Astrocyte of the spinal cord (primary cell): ENCODE data around the gene CLASP1.

Experiments used
- DNase-seq: peaks from one replicate; pipeline ENCODE4 v3.0.0; 2011; ENCODE audit warnings: low read depth, low spot score
- H3K4me3 ChIP-seq: 2 replicates; pipeline ENCODE4 v1.5.1; 2011; ENCODE audit warnings: low read depth, mild to moderate bottlenecking, low read length, moderate library complexity
- in situ Hi-C: cut with HindIII; loops from 2 replicates; pipeline ENCODE4 v1.10.0; 2017; ENCODE audit warnings: low sequenced_read_pairs
- TF ChIP-seq, protein P1 (sequence below): IDR thresholded peaks from 2 replicates; pipeline ENCODE4 v1.5.1; 2012; ENCODE audit warnings: low read depth, mild to moderate bottlenecking, low read length, inconsistent platforms

The CLASP1 gene

DNA sequence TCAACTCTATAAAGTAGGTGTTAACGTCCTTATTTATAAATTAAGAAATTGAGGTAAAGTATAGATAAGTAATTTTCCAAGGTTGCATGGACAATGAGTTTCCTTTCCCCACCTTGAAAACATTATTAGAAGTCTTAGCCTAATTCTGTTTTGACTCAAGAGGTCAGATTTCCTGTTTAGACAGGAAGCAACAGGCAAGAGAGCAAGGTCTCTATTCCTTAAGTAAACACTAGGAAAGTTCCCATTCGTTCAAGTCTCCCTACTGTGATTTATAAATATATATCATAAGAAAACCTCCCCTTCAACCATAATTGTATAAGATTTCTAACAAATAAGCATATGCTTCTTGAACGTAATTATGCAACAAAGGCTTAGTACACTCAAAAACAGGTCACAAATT is 40.3 kb downstream of the CLASP1 start:
- TF ChIP-seq, protein P1, sequence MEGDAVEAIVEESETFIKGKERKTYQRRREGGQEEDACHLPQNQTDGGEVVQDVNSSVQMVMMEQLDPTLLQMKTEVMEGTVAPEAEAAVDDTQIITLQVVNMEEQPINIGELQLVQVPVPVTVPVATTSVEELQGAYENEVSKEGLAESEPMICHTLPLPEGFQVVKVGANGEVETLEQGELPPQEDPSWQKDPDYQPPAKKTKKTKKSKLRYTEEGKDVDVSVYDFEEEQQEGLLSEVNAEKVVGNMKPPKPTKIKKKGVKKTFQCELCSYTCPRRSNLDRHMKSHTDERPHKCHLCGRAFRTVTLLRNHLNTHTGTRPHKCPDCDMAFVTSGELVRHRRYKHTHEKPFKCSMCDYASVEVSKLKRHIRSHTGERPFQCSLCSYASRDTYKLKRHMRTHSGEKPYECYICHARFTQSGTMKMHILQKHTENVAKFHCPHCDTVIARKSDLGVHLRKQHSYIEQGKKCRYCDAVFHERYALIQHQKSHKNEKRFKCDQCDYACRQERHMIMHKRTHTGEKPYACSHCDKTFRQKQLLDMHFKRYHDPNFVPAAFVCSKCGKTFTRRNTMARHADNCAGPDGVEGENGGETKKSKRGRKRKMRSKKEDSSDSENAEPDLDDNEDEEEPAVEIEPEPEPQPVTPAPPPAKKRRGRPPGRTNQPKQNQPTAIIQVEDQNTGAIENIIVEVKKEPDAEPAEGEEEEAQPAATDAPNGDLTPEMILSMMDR: no peak
- DNase-seq: no peak
- H3K4me3 ChIP-seq: no peak overlapping the region
- in situ Hi-C loops: no loop called here

DNA sequence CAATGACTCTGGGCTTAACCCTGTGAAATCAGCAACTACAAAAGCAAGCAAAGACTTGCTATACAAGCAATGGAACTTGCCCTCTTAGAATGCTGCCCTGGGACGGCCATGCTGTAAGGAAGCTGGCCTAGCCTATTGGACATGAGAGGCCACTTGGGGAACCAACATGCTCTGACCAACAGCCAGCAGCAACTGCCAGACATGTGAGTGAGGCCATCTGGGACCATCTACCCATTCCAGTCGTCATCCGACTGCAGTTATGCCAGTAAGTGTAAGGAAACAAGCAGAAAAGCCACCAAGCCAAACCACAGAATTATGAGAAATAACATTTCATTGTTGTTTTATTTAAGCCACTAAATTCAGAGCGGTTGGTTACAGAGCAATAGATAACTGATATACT is 40.9 kb downstream of the CLASP1 start:
- peak; percentile 18 for DNase-seq
- in situ Hi-C loops: no loop called here
- TF ChIP-seq, protein P1: no peak
- no peak overlapping the region for H3K4me3 ChIP-seq

DNA sequence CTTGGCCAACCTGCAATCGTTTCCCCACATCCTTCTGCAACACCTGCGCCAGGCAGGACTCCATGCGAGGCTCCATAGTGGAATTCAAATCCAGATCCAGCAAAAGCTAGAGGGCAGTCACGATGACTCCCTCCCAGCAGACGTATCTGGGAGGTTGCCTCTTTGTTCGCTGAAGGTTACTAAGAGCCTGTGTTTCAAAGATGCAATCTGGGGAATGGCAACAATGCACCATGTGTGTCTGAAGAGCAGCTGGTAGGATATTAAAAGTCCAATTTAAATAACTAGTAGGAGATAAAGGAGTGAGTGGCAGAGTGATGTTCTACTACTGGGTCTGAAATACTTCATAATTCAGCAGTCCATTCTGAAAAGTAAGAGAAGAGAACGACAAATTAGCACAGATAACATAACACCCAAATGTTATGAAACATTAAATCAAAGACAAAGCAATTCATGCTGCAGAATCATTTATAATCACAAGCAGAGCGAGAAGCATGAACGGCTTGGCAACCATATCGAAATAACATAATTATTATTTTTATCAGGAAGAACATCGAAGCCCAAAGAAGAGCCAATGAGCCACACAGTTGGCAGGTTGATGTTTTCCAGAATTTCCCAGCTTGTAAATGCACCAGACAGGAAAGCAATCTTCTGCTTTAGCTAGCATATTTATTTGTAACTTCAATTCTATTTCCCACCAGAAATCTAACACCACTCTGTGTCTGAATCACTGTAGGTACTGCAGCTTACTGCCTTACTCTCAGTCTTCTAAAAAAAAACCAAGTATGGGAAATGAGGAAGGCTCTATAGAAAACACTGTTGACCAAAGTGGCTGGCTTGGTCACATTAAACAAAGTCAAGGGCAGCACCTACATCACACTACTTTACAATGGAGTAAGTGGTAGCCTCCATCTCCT is 43.2 kb downstream of the CLASP1 start:
- in situ Hi-C loops: no loop called here
- H3K4me3 ChIP-seq: no peak overlapping the region
- DNase-seq: no peak
- TF ChIP-seq, protein P1: no peak

DNA sequence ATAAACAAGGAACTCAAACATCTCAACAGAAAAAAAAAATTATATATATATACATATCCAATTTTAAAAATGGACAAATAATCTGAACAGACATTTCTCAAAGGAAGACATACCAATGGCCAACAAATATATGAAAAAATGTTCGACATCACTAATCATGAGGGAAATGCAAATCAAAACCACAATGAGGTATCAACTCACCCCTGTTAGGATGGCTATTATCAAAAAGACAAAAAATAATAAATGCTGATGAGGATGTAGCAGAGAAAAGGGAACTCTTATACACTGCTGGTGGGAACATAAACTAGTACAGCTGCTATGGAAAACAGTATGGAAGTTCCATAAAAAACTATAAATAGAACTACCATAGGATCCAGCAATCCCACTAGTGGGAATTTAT is 46.1 kb downstream of the CLASP1 start:
- in situ Hi-C loops: no loop called here
- no peak for DNase-seq
- H3K4me3 ChIP-seq: no peak overlapping the region
- TF ChIP-seq, protein P1: no peak

DNA sequence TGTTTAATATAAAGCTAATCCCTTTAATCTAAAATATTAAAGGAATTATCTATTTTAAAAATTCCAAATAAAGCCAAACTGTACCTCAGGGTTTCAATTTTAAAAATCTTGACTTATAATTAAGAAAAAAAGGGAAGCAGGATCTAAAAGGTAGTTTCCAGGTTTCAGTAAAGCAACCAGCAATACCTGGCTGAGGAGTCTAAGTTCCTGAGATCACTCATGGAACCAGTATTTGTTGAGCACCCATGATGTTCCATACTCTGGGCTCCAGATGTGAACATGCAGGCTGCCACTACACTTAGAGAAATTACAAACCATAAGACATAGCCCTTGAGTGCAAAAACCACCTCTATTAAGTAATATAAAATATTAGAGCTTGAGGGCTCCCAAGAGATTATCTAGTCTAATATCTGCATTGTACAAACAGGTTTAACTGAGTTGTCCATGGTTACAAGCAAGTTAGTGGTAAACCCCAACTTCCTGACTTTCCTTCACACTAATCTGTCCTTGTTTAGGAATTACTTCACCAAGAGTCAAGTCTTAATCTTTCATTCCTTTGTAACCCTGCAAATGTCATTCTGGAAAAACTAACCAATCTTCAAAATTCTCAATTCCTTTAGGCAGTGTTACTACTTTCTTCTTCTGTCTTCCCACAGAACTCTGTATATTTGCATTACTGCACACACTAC is 49.2 kb downstream of the CLASP1 start:
- H3K4me3 ChIP-seq: no peak overlapping the region
- no peak for DNase-seq
- in situ Hi-C loops: no loop called here
- TF ChIP-seq, protein P1: no peak

DNA sequence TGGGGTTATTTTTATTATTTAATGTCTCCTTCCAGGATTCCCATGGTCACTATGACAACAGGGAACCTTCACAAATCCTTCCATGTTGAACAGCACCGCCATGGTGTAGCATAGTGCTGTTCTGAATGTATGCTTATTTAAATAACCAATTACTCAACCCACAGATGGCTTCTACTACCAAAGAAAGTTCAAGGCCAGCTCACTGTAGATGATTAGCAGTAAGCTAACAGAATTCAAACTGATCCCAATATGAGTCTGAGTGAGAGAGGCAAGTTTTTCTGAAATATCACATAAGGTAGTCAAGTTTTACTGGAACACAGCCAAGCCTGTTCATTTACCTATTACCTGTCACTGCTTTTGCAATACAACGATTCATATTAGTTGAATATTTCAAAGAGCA is 51.2 kb downstream of the CLASP1 start:
- H3K4me3 ChIP-seq: no peak overlapping the region
- DNase-seq: no peak
- TF ChIP-seq, protein P1: no peak
- in situ Hi-C loops: no loop called here
